ENCODE measurements around the gene DRC3. TPM values are rescaled to one million over a fixed set of nuclear protein-coding genes. Genes with fewer than 3 reads are reported as not detected.

DRC3 gene
- total RNA-seq, 2 donors from 2014 or later: 0.61 to 1.3 TPM

GRCh38 chr17:18033442-18034099, 60.9 kb downstream of the DRC3 start:
- ATAC-seq (peak; percentile 92), DNase-seq (peak; percentile 42 to 48)
- intact Hi-C loops (cut with DNase I, micrococcal nuclease): loop anchor here in 1 of 2 donors (5.0 to 10.0 kb wide), 2 partner anchors 139 to 356 kb away; no protein-coding TSS in a partner anchor

- intact Hi-C loops (cut with DNase I, micrococcal nuclease): loop anchor here in 1 of 2 donors (10.0 kb wide), 1 partner anchor 141 kb away; no protein-coding TSS in a partner anchor
- DNase-seq: no peak
- no peak for ATAC-seq
Measured at GRCh38 chr17:18035704-18036103, 63.0 kb downstream of the DRC3 start.

- no peak for DNase-seq
- intact Hi-C loops (cut with DNase I, micrococcal nuclease): loop anchor here in 1 of 2 donors (10.0 kb wide), 1 partner anchor 143 kb away; no protein-coding TSS in a partner anchor
- ATAC-seq: no peak
Measured at GRCh38 chr17:18037486-18037885, 64.8 kb downstream of the DRC3 start.

- ATAC-seq (peak; percentile 2), DNase-seq (peak in 1 of 2 donors; percentile 11)
- intact Hi-C loops (cut with DNase I, micrococcal nuclease): loop anchor here in 1 of 2 donors (10.0 kb wide), 1 partner anchor 143 kb away; no protein-coding TSS in a partner anchor
Measured at GRCh38 chr17:18038149-18038850, 65.6 kb downstream of the DRC3 start.

- ATAC-seq (peak; percentile 95), DNase-seq (peak; percentile 99 to 100)
- intact Hi-C loops (cut with DNase I, micrococcal nuclease): loop anchor here in 1 of 2 donors (10.0 kb wide), 1 partner anchor 144 kb away; no protein-coding TSS in a partner anchor
Measured at GRCh38 chr17:18038861-18039534, 66.3 kb downstream of the DRC3 start, which contains the start of the genes ATPAF2 and GID4. Gene ATPAF2, minus strand, starts transcription at chr17:18039168. Its CDS starts 155 bp downstream, at chr17:18039013. Gene GID4, plus strand, starts transcription at chr17:18039408. Its CDS starts 57 bp downstream, at chr17:18039465.

GRCh38 chr17:18039535-18040260, 67.0 kb downstream of the DRC3 start:
- peak in 1 of 2 donors; percentile 60 for DNase-seq
- peak; percentile 29 for ATAC-seq
- intact Hi-C loops (cut with DNase I, micrococcal nuclease): loop anchor here in 1 of 2 donors (10.0 kb wide), 1 partner anchor 145 kb away; no protein-coding TSS in a partner anchor

GRCh38 chr17:18040261-18040858, 67.7 kb downstream of the DRC3 start:
- DNase-seq (peak in 1 of 2 donors; percentile 14), ATAC-seq (no peak)
- intact Hi-C loops (cut with DNase I, micrococcal nuclease): no loop called here

- DNase-seq (no peak), ATAC-seq (no peak)
- intact Hi-C loops (cut with DNase I, micrococcal nuclease): no loop called here
Measured at GRCh38 chr17:18041776-18042175, 69.1 kb downstream of the DRC3 start.

GRCh38 chr17:18042983-18043382, 70.3 kb downstream of the DRC3 start:
- intact Hi-C loops (cut with DNase I, micrococcal nuclease): no loop called here
- DNase-seq (no peak), ATAC-seq (no peak)

- DNase-seq (no peak), ATAC-seq (no peak)
- intact Hi-C loops (cut with DNase I, micrococcal nuclease): no loop called here
Measured at GRCh38 chr17:18043491-18043890, 70.8 kb downstream of the DRC3 start.

- no peak for ATAC-seq
- intact Hi-C loops (cut with DNase I, micrococcal nuclease): no loop called here
- no peak for DNase-seq
Measured at GRCh38 chr17:18044609-18045008, 71.9 kb downstream of the DRC3 start.

- DNase-seq (no peak), ATAC-seq (no peak)
- intact Hi-C loops (cut with DNase I, micrococcal nuclease): no loop called here
Measured at GRCh38 chr17:18045691-18046350, 73.2 kb downstream of the DRC3 start.

- DNase-seq (no peak), ATAC-seq (no peak)
- intact Hi-C loops (cut with DNase I, micrococcal nuclease): no loop called here
Measured at GRCh38 chr17:18055597-18055996, 82.9 kb downstream of the DRC3 start.

GRCh38 chr17:18056214-18056613, 83.6 kb downstream of the DRC3 start:
- no peak for ATAC-seq
- intact Hi-C loops (cut with DNase I, micrococcal nuclease): no loop called here
- no peak for DNase-seq

- DNase-seq (no peak), ATAC-seq (no peak)
- intact Hi-C loops (cut with DNase I, micrococcal nuclease): no loop called here
Measured at GRCh38 chr17:18059283-18059682, 86.6 kb downstream of the DRC3 start.

- DNase-seq (no peak), ATAC-seq (no peak)
- intact Hi-C loops (cut with DNase I, micrococcal nuclease): no loop called here
Measured at GRCh38 chr17:18064053-18064452, 91.4 kb downstream of the DRC3 start.

GRCh38 chr17:18065546-18065945, 92.9 kb downstream of the DRC3 start:
- no peak for DNase-seq
- intact Hi-C loops (cut with DNase I, micrococcal nuclease): no loop called here

More at GRCh38 chr17:18065546-18065945, 92.9 kb downstream of the DRC3 start:
- no peak for ATAC-seq

All from left colon (tissue), 2 donors.